ENCODE results near the gene MLF2.

- no peak for TF ChIP-seq POLR2A (IDR thresholded peaks at IDR 0.05)
- no peak for TF ChIP-seq EP300 (IDR thresholded peaks at IDR 0.05)
- no peak for TF ChIP-seq CTCF (IDR thresholded peaks at IDR 0.05)
- no peak for TF ChIP-seq POLR2AphosphoS5 (IDR thresholded peaks at IDR 0.05)
Measured at GRCh38 chr12:6751767-6752166, 1.2 kb downstream of the MLF2 start.

Measured in stomach (tissue), 4 donors.